Lung (tissue), 12 donors: ENCODE results near the gene MOV10. TPM values are rescaled to one million over a fixed set of nuclear protein-coding genes. Genes with fewer than 3 reads are reported as not detected.

Experiments
- ATAC-seq: fragments of 200-7000 bp; cut with Tn5 transposase; one replicate; pipeline ENCODE4 v1.9.1; 2020; ENCODE audit warnings: moderate number of reproducible peaks; ENCODE audit not compliant: insufficient read depth, low FRiP score
- DNase-seq, 3 donors: peaks; one replicate each; pipeline ENCODE4 v3.0.0-alpha.2; 2013 to 2017
- H3K27ac ChIP-seq, 2 donors: one replicate each; pipeline ENCODE4 v1.5.1; 2013; ENCODE audit warnings: mild to moderate bottlenecking in 2 of 2, moderate library complexity in 2 of 2, control low read depth in 1 of 2, inconsistent platforms in 1 of 2, low read depth in 1 of 2, low read length in 1 of 2
- H3K27me3 ChIP-seq, 3 donors: one replicate each; pipeline ENCODE4 v1.5.1; 2013; ENCODE audit warnings: low read length in 2 of 3; ENCODE audit not compliant: control insufficient read depth in 3 of 3, insufficient read depth in 3 of 3
- H3K36me3 ChIP-seq, 4 donors: one replicate each; pipeline ENCODE4 v1.5.1; 2013; ENCODE audit warnings: low read length in 4 of 4, mild to moderate bottlenecking in 1 of 4, moderate library complexity in 1 of 4; ENCODE audit not compliant: control insufficient read depth in 4 of 4, insufficient read depth in 4 of 4
- H3K4me1 ChIP-seq, 5 donors: one replicate each; pipeline ENCODE4 v1.5.1; 2013; ENCODE audit warnings: low read length in 5 of 5, mild to moderate bottlenecking in 2 of 5, moderate library complexity in 1 of 5; ENCODE audit not compliant: control insufficient read depth in 5 of 5, insufficient read depth in 5 of 5
- H3K4me3 ChIP-seq: one replicate; pipeline ENCODE4 v1.5.1; 2013; ENCODE audit warnings: mild to moderate bottlenecking, control low read depth, moderate library complexity
- H3K9ac ChIP-seq, 2 donors: one replicate each; pipeline ENCODE4 v1.5.1; 2013; ENCODE audit warnings: low read length in 2 of 2, control low read depth in 1 of 2; ENCODE audit not compliant: insufficient read depth in 1 of 2
- H3K9me3 ChIP-seq, 4 donors: one replicate each; pipeline ENCODE4 v1.5.1; 2013; ENCODE audit warnings: low read length in 3 of 4, mild to moderate bottlenecking in 1 of 4, moderate library complexity in 1 of 4; ENCODE audit not compliant: control insufficient read depth in 4 of 4, insufficient read depth in 3 of 4
- CTCF ChIP-seq: IDR thresholded peaks from 2 replicates; pipeline ENCODE4 v1.5.1; 2012; ENCODE audit warnings: mild to moderate bottlenecking; ENCODE audit errors: control extremely low read depth, extremely low read depth
- WGBS, 2 donors: extraction: QIAGEN DNeasy Blood & Tissue Kit; methylation state at CpG; one replicate each; pipeline ENCODE4 v1.1.7; 2013; 5-methylcytosine and 5-hydroxymethylcytosine counted together
- polyA plus RNA-seq, 2 donors: library from polyadenylated mRNA; stranded (reverse); fragments of 200-250 nt; gene quantifications; one replicate each; pipeline ENCODE4 v1.2.1, GENCODE V29; 2013
- total RNA-seq, 2 donors: library from RNA; depleted of rRNA in 1 of 2; stranded (reverse); fragments of >200 nt in 1 of 2; gene quantifications; one replicate each; pipeline ENCODE4 v1.2.1, GENCODE V29; 2014 to 2021
- donor health status: control.
- donor health status: control.
- donor health status: Bipolar disorder and iron deficiency.
- donor health status: healthy.
- donor health status: DM: yes; HTN: yes; CAD: no.

The MOV10 gene
- total and polyA plus RNA-seq, 4 donors = 33.4 to 51.3 (median 40.2) TPM

GRCh38 chr1:112677501-112677900 lies 3.0 kb downstream of the MOV10 start:
- no peak for TF ChIP-seq CTCF
- WGBS, 2 donors = 99% methylated on average over 4 of the region's 4 CpGs
- no peaks in the 10 kb centered on the region for H3K27me3 ChIP-seq
- H3K4me3 ChIP-seq = no peak overlapping the region
- H3K36me3 ChIP-seq = peaks cover 0 to 3% (median 2%) of the 10 kb centered on the region in 4 donors
- no peak overlapping the region for H3K27ac ChIP-seq
- DNase-seq (no peak), ATAC-seq (no peak)
- peaks cover 4 to 21% (median 6%) of the 10 kb centered on the region in 5 donors for H3K4me1 ChIP-seq
- no peaks in the 10 kb centered on the region for H3K9me3 ChIP-seq
- no peak overlapping the region for H3K9ac ChIP-seq

GRCh38 chr1:112678605-112679004 lies 4.1 kb downstream of the MOV10 start:
- Histone ChIP-seq H3K36me3 (peaks cover 0 to 3% (median 2%) of the 10 kb centered on the region in 4 donors), H3K4me1 (peaks cover 2 to 21% (median 6%) of the 10 kb centered on the region in 5 donors), H3K9me3 (no peaks in the 10 kb centered on the region), H3K4me3 (no peak overlapping the region), H3K27me3 (no peaks in the 10 kb centered on the region), H3K27ac (no peak overlapping the region), H3K9ac (no peak overlapping the region)
- ATAC-seq = no peak
- 68 to 77% methylated on average over 3 of the region's 3 CpGs for WGBS, 2 donors
- no peak for TF ChIP-seq CTCF
- DNase-seq = no peak

GRCh38 chr1:112685913-112686312 lies 11.5 kb downstream of the MOV10 start:
- no peak overlapping the region for H3K27ac ChIP-seq
- no peak for TF ChIP-seq CTCF

GRCh38 chr1:112686417-112686816 lies 12.0 kb downstream of the MOV10 start:
- DNase-seq (no peak), ATAC-seq (no peak)
- Histone ChIP-seq H3K36me3 (peaks cover 0 to 10% (median 8%) of the 10 kb centered on the region in 4 donors), H3K4me1 (peaks cover 0 to 4% (median 0%) of the 10 kb centered on the region in 5 donors), H3K9me3 (no peaks in the 10 kb centered on the region), H3K9ac (no peak overlapping the region), H3K4me3 (no peak overlapping the region), H3K27ac (no peak overlapping the region), H3K27me3 (no peaks in the 10 kb centered on the region)
- no peak for TF ChIP-seq CTCF
- WGBS, 2 donors = 73 to 85% methylated on average over 3 of the region's 3 CpGs

More at GRCh38 chr1:112685913-112686312, 11.5 kb downstream of the MOV10 start:
- Histone ChIP-seq H3K9ac (no peak overlapping the region), H3K27me3 (no peaks in the 10 kb centered on the region), H3K9me3 (no peaks in the 10 kb centered on the region), H3K36me3 (peaks cover 0 to 10% (median 8%) of the 10 kb centered on the region in 4 donors), H3K4me3 (no peak overlapping the region), H3K4me1 (peaks cover 0 to 4% (median 0%) of the 10 kb centered on the region in 5 donors)
- ATAC-seq (no peak), DNase-seq (no peak)
- WGBS, 2 donors = 92 to 94% methylated on average over 5 of the region's 5 CpGs
